ENCODE data around the gene ANKRD13A.

DNA sequence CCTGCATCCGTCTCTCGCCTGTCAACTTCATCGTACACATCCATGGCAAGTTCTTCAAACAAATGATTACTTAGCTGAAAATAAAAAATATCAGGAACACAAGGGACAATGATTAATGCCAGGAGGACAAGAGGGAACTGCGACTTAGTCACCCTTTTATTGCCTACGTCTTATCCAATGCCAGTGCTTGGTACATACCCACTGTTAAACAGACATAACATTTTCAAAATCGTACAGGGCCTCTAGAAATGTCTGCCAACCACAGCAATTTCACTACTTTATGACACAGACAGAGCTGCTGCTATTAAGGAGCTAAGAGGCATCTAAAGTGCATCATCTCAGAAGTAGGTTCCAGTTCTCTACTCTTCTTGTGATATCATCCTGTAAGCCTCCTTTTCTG is 37.6 kb upstream of the ANKRD13A start:
- TF ChIP-seq, protein P1, sequence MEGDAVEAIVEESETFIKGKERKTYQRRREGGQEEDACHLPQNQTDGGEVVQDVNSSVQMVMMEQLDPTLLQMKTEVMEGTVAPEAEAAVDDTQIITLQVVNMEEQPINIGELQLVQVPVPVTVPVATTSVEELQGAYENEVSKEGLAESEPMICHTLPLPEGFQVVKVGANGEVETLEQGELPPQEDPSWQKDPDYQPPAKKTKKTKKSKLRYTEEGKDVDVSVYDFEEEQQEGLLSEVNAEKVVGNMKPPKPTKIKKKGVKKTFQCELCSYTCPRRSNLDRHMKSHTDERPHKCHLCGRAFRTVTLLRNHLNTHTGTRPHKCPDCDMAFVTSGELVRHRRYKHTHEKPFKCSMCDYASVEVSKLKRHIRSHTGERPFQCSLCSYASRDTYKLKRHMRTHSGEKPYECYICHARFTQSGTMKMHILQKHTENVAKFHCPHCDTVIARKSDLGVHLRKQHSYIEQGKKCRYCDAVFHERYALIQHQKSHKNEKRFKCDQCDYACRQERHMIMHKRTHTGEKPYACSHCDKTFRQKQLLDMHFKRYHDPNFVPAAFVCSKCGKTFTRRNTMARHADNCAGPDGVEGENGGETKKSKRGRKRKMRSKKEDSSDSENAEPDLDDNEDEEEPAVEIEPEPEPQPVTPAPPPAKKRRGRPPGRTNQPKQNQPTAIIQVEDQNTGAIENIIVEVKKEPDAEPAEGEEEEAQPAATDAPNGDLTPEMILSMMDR (IDR thresholded peaks at IDR 0.05): no peak
- TF ChIP-seq POLR2A (IDR thresholded peaks at IDR 0.05) (no peak), POLR2AphosphoS5 (IDR thresholded peaks at IDR 0.05; ENCODE audit: insufficient read depth in 1 of 2, low read depth in 1 of 2) (no peak)

Measured in vagina (tissue), 2 donors.